Measurements from ENCODE around the gene ANAPC2. TPM values are rescaled to one million over a fixed set of nuclear protein-coding genes. Genes with fewer than 3 reads are reported as not detected.

Gene ANAPC2
- total RNA-seq, 1 donor from 2014 or later, result 29.8 TPM

DNA sequence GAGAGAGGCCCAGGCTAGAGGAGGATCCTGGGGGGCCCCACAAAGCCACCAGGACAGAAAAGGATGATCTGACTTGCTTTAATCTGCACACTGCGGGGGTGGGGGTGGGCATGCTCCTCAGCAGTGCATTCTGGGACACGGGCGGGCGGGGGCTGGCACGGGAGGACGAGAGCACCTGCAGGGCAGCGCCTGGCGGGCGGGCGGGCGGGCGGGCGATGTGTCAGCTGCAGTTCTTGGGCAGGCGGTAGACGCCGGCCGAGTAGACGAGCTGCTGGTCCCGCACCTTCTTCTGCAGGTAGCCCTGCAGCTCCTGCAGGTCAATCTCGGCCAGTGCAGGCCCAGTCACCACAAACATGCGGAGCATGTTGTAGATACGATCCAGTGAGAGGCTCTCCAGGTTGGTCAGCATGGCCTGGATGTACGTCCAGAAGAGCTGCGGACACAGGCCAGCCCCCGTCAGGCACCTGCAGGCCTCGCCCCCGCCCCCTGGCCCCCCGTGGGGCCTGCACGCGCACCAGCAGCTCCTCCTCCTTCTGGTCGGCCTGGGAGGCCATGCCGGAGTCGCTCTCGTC, 13.6 kb downstream of the ANAPC2 start:
- DNase-seq, result no peak

DNA sequence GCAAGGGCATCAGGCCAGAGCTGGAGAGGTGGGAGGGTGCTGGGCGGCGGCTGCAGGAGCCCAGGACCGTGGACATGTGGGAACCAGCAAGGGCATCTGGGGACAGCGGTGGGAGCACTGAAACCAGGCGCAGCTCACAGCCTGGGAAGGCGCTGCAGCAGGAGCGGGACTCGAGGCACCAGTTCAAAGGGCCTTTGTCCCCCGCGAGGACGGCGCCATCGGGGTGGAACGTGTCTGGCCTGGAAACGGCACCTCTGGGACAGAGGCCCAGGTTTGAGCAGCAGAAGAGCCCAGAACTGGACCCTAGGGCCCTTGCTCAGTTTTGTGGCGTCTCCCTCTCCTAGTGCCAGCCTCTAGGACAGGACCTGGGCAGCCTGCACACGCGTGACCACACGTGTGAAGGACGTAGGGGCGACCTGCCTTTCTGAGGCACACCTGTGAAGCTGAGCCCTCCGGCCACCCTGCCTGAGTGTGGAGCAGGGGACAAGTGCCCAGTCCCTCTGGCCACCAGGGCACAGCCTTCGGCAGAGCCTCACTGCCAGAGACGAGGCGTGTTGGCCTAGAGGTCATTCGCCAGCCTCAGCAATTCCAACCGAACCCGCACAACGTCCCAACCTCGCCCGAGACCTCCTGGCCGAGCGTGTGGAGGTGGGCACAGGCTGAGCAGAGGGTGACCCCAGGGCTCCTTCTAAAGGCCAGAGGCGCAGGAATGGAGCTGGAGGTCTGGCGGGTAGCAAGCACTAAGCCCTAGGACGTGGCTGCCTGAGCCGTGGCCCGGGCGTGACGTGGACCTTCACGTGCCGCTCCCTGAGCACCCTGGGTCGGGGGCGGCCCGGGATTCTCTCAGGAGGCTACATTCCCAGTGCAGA, 14.3 kb downstream of the ANAPC2 start:
- DNase-seq, result no peak

DNA sequence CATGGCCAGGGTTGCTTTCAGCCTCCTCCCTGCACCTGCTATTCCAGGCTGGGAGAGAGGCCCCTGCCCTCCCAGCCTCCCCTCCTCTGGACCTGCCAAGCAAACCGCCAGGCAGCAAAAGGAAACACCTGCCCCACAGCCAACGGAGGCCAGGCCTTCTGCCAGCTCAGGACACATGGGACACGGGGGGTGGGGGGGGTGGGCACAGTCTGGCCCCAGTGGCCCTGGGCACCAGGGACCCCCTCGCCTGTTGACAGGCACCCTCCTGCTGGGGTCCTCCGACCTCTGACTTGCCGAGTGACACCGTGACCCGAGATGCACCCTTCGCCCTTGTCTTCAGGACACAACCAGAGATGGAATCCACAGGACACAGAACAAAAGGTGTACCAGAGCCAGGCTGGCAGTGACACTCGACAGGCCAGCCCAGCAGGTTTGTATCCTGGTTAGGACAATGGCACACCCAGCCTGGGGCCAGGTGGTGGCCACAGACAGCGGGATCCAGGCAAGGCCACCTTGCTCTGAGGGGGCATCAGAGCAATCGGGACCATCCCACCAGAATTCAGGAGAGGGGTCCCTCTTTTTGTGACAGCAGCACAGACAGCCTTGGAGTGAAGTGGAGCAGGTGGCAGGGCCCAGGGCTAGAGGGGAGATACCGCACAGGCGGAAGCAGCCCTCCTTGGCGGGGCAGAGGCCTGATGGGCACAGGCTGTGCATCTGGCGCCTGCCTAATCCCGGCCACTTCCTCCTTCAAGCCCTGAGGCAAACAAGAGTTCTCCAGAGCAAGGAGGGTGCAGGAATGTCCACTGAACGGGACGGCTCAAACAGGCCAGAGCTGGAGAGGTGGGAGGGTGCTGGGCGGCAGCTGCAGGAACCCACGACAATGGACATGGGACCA, 15.2 kb downstream of the ANAPC2 start:
- DNase-seq, result no peak

DNA sequence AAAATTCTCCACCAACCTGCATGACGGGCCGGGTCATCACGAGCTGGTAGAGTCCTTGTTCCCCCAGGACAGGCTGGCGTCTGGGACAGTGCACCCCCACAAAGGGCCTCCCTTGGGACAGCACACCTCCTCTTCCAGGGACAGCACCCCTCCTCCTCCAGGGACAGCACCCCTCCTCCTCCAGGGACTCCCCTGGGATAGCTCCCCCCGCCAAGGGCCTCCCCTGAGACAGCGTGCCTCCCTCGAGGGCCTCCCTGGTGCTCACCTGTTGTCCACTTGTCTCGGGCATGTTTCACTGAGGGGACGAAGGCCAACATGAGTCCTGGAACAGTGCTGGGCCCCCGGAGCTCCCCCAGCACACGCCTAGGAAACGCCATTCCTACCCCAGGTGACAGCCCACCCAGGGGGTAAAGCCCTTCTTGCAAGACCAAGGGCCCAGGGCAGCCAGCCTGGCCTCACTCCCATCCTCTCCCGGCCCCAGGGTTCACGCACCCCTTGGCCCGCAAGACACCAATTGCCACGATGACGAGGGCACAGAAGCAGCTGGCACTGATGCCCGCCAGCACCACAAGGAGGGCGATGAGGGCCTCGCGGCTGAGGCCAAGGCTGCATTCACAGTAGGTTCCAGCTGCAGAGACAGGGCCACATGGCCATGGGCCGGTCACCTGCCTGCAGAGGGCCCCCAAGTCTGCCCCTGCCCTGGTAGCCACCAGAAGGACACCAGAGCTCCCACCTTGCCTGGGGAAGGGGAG, 17.0 kb downstream of the ANAPC2 start:
- no peak for DNase-seq

DNA sequence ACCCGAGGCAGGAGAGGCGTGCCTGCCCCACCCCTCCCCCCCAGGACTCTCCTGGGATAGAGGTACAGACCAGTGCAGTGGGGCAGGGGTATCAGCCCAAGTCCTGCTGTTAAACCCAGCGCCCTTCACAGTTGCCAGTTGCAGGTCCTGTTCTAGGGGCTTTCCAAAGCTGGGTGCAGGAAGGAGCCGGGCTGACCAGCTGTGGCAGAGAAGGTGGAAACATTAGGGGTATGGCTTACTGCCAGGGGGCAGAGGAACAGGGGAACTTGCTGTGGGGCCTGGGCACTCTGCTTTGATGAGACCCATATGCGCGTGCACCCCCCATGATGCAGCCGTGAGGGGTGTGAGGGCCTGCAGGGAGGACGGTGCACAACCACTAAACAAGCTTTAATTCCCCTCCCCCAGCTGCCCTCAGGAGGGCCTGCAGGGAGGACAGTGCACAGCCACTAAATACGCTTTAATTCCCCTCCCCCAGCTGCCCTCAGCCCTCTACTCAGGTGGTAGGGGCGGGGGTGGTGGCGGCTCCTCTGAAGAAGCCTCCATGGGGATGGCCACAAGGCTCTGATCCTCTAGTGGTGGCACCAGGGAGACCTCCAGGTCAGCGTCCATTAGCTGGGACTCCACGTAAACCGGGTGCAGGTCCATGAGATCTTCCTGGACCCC, 17.7 kb downstream of the ANAPC2 start:
- DNase-seq, result no peak

DNA sequence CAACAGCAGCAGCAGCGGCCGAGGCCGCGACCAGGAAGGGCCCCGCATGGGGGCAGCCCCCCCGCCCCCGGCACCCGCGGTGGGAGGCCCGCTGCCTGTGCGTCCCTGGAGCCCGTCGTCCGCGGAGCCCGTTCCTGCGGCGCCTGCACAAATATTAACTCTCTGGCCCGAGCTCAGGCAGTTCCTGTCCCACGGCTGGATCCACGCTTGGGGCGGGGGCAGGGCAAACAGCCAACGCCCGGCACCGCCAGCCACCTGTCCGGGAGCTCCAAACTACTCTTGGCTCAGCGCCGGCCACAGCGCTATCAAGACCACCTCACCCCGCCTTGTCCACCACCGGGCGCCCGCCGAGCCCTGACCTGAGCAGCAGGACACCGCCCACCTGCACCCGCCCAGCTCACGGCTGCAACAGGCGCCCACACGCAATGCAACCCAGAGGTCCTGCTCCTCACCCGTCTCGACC, 18.4 kb downstream of the ANAPC2 start, which contains the start of gene LRRC26:
TSS of gene LRRC26 (minus strand) at position 156 of the 463 bp plus-strand sequence. CDS start at position 48, 108 bp downstream.
- no peak for DNase-seq

DNA sequence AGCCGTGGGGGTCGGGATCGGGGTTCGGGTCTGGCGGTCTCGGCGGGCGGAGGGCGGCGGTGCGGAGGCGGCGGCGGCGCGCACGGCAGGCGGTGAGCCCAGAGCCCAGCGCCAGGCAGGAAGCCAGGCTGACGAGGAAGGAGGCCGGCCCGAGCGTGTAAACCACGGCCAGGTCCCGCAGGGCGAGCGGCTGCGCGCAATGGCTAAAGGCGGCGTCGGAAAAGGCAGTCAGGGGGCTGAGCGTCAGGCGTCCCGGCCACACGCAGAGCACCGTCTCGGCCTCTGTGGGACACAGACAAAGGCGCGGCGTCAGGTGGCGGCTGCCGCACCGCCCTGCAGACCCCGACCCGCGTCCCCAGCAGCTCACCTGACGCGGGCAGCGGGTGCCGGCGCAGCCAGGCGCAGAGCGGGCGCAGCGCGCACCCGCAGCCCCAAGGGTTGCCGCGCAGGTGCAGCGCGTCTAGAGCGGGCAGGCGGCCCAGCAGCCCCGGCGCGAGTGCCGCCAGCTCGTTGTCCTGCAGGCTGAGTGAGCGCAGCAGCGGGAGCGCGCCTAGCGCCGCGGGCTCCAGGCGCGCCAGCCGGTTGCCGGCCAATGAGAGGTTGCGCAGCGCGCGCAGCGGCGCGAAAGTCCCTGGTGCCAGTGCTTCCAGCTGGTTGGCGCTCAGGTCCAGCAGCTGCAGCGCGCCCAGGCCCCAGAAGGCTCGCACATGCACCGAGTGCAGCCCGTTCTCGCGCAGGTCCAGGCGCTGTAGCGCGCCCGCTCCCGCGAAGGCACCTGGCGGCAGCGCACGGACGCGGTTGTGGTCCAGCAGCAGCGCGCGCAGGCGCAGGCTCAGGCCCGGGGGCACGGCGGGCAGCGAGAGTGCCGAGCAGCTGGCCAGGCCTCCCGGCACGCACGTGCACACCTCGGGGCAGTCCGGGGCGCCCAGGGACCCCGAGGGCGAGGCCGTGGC, 19.2 kb downstream of the ANAPC2 start:
- DNase-seq, result peak; percentile 62

DNA sequence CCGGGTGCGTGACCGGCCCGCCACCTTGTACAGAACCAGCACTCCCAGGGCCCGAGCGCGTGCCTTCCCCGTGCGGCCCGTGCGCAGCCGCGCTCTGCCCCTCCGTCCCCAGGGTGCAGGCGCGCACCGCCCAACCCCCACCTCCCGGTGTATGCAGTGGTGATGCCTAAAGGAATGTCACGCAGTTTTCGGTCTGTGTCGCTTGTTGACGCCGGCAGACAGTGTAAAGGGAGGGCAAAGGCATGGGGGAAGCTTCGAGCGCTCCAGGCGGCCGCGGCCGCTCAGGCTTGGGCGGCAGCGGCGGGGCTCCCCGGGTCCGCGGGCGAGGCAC, 19.8 kb downstream of the ANAPC2 start:
- no peak for DNase-seq

DNA sequence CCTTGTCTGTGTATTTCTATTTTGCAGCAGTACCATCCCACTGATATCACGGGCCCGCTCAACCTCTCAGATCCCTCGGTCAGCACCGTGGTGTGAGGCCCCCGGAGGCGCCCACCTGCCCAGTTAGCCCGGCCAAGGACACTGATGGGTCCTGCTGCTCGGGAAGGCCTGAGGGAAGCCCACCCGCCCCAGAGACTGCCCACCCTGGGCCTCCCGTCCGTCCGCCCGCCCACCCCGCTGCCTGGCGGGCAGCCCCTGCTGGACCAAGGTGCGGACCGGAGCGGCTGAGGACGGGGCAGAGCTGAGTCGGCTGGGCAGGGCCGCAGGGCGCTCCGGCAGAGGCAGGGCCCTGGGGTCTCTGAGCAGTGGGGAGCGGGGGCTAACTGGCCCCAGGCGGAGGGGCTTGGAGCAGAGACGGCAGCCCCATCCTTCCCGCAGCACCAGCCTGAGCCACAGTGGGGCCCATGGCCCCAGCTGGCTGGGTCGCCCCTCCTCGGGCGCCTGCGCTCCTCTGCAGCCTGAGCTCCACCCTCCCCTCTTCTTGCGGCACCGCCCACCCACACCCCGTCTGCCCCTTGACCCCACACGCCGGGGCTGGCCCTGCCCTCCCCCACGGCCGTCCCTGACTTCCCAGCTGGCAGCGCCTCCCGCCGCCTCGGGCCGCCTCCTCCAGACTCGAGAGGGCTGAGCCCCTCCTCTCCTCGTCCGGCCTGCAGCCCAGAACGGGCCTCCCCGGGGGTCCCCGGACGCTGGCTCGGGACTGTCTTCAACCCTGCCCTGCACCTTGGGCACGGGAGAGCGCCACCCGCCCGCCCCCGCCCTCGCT, 20.4 kb downstream of the ANAPC2 start:
- no peak for DNase-seq

DNA sequence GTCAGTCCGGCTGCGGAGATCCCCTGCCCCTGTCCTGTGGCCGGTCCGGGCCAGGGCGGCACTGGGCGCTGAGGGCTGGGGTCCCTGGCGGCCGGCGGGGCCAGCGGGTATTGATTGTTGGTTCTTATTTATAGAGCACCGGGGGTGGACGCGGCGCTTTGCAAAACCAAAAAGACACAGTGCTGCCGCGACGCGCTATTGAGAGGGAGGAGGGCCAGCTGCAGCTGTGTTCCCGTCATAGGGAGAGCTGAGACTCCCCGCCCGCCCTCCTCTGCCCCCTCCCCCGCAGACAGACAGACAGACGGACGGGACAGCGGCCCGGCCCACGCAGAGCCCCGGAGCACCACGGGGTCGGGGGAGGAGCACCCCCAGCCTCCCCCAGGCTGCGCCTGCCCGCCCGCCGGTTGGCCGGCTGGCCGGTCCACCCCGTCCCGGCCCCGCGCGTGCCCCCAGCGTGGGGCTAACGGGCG, 21.0 kb downstream of the ANAPC2 start:
- no peak for DNase-seq

DNA sequence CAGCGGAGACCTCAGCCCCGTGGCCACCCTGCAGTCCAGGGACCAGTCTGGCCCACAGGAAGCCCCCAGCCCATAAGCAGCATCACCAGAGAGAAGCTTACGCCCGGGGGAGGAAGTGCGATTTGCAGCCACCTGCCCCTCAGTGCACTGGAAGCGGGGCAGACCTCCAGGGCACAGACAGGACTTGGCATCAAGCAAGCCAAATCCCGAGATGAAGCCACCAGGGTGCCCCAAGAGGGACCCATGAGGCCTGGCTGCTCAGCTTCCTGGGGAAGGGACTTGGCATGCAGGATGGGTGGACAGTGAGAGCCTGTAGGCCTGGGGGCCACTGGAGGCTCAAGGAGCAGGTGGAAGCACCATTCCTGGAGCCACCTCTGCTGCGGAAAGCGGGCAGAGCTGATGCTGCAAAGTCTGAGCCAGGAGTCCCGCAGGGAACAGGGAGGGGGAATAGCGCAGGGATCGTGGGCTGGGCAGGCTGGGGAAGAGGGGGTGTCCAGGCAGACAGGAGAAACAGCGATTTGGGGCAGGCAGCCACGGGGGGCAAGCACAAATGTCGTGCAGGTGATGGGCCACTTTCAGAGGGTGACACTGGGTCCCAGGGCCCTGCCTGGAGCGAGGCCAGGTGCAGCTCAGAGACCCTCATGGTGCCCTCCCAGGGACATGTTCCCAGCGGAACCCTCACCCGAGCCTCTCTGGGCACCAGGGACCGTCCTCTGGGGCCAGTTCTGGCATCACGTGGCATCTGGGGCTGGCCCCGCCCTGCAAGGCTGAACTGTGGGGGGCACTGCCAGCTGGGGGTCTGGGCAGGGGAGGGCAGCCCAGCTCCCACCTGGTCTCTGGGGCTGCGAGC, 21.8 kb downstream of the ANAPC2 start:
- no peak for DNase-seq

DNA sequence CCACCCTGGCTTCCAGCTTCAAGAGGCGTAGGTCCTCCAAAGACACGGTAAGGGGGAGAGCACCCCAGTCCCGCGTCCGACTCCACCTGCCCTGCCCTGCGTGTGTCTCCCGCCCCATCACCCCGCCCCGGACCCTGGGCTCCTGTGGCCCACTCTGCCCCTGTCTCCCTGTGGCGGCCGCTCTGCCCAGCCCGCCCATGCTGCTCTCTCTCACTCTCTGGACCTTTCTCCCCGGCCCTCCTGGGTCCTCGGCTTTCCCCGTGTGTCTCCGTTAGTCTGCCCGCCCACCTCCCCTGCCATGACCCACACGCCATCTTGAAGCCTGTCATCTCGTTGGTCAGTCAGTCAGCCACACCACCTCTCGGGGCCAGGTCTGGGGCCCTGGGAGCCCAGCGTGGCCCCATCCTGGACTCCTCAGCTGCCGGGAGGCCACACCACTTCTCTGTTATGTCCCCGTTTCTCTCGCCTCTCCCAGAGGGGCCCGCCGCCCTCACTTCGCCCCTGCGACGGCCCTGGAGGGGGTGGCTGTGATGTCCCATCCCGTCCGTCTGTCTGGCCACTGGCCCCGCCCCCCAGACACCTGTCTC, 23.0 kb downstream of the ANAPC2 start:
- no peak for DNase-seq

DNA sequence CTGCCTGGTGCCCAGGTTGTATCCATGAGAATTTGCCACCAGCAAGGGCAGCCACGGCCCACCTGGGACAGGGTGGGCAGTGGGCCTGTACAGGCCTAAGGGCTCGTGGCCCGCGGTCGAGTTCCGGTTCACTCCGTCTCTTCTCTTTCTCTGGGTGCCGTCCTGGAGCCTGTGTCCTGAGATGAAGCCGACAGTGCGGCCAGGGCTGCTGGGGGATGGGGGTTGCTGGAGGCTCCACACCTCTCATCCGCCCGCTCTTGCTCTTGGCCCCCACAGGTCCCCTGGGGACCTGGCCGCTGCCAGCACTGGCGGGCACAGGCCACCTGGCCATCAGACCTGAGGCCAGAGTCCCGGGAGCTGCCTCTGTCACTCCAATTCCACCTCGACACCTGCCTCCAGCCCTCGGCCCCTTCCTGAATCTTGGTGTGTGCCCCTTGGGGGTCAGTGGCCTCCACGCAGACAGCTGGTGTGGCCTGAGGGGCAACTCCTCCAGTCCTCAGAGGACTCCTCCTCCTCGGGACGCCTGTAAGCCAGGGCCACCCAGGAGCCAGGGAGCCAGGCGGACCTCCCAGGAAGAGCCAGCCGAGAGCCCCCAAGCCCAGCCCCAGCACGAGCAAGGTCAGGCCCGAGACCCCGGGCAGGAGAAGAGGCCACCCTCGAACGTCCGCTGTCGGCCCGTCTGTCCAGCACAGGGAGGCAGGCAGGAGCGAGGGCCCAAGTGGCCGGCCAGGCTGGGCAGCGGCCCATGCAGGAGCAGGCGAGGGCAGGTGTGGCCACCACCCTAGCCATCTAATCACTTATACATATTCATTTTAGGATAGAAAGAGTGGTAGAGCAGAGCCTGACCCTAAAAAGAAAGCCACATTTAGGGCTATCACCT, 23.8 kb downstream of the ANAPC2 start:
- DNase-seq, result no peak

DNA sequence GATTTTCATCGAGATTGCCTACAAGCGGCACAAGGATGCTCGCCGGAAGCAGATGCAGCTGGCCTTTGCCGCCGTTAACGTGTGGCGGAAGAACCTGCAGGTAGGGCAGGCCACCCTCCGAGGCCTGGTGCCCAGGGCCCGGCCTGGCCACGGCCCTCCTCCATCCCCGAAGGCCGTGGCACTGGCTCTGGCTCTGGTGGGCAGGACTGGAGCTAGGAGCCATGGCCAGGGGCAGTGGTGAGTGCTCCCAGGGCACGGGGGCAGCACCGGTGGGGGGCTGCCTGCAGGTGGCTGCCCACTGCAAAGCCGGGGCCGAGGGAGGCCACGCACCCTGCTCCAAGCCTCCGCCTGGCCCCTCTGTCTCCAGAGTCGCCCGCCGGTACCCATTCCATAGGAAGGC, 24.6 kb downstream of the ANAPC2 start:
- DNase-seq, result no peak

DNA sequence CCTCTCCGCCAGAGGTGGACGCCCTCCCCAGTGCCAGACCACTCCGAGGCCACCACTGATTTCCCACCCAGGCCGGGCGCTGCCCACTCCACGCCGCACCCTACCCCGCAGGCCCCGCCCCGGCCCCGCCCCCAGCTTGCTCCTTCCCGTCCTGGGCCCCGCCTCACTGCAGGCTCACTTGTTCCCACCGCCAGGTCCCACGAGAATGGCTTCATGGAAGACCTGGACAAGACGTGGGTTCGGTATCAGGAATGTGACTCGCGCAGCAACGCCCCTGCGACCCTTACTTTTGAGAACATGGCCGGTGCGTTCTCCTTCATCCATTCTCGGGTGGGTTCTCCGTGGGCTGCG, 25.0 kb downstream of the ANAPC2 start:
- no peak for DNase-seq

DNA sequence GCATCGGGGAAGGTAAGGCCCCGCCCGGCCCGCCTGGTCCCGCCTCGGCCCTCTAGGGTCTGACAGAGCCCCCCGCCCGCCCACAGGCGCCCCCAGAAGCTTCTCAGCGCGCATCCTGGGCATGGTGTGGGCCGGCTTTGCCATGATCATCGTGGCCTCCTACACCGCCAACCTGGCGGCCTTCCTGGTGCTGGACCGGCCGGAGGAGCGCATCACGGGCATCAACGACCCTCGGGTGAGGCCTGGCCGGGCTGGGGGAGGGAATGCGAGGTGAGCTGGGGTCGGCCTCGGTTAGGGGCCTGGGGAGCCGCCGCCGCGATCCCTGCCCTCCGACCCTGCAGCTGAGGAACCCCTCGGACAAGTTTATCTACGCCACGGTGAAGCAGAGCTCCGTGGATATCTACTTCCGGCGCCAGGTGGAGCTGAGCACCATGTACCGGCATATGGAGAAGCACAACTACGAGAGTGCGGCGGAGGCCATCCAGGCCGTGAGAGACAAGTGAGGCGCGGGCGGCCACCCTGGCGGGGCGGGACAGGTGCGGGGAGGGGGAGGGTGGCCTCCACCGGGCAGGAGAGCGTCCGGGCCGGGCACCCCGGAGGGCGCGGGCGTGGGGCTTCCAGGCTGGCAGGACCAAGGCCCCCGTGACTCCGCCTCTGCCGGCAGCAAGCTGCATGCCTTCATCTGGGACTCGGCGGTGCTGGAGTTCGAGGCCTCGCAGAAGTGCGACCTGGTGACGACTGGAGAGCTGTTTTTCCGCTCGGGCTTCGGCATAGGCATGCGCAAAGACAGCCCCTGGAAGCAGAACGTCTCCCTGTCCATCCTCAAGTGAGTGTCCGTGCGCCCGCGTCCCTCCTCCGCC, 25.6 kb downstream of the ANAPC2 start:
- no peak for DNase-seq

All from tongue (tissue), 2 donors.